HepG2 (cell line): ENCODE results near the gene SLC19A3. TPM values are rescaled to one million over a fixed set of nuclear protein-coding genes. Genes with fewer than 3 reads are reported as not detected.
A peak's percentile ranks its signal among the peaks of the same experiment; 100 is the strongest.

Experiments used
- CEBPG ChIP-seq: IDR thresholded peaks from 2 replicates; pipeline ENCODE4 v1.6.1; 2016
- FOXP1 ChIP-seq, 2 experiments: fragments of 450-650 bp in 1 of 2; IDR thresholded peaks; 2 replicates each; pipeline ENCODE4 v1.6.1; 2017 to 2018; ENCODE audit warnings: antibody characterized with exemption in 1 of 2
- MIER3 ChIP-seq: IDR thresholded peaks from 2 replicates; pipeline ENCODE4 v1.6.1; 2016; ENCODE audit warnings: missing compliant biosample characterization, borderline replicate concordance
- YEATS2 ChIP-seq: sonication (generic); formaldehyde crosslinking; IDR thresholded peaks from 2 replicates; pipeline ENCODE4 v1.4.0; 2020; ENCODE audit warnings: missing genetic modification reagents, borderline replicate concordance
- ZBTB3 ChIP-seq: sonication (generic); formaldehyde crosslinking; IDR thresholded peaks from 2 replicates; pipeline ENCODE4 v1.4.0; 2020; ENCODE audit warnings: low read depth, mild to moderate bottlenecking, moderate library complexity, missing genetic modification reagents, borderline replicate concordance
- ZNF138 ChIP-seq: sonication (generic); formaldehyde crosslinking; IDR thresholded peaks from 2 replicates; pipeline ENCODE4 v1.5.0; 2020; ENCODE audit warnings: mild to moderate bottlenecking, low read depth, missing genetic modification reagents
- ZNF292 ChIP-seq: sonication (generic); formaldehyde crosslinking; IDR thresholded peaks from 2 replicates; pipeline ENCODE4 v1.8.1; 2022; ENCODE audit warnings: mild to moderate bottlenecking, low read depth, missing genetic modification reagents, borderline replicate concordance
- ZNF382 ChIP-seq: sonication (generic); formaldehyde crosslinking; IDR thresholded peaks from 2 replicates; pipeline ENCODE4 v1.5.0; 2020; ENCODE audit warnings: missing genetic modification reagents, mild to moderate bottlenecking, borderline replicate concordance
- polyA plus RNA-seq, 8 experiments: library from polyadenylated mRNA; depleted of rRNA in 3 of 8; stranded (reverse) in 7 of 8; unstranded in 1 of 8; fragments of >200 nt; fragmentation: Illumina TruSeq in 4 of 8; extraction: Trizol in 4 of 8; gene quantifications; 2 replicates each; pipeline versions ENCODE4 v1.2.1 to v1.2.3, GENCODE V29; 2011 to 2016; ENCODE audit warnings: low read depth in 4 of 8, missing spikeins in 1 of 8, mixed read lengths in 1 of 8; ENCODE audit not compliant: insufficient read depth in 1 of 8
- total RNA-seq, 5 experiments: library from RNA; depleted of rRNA; stranded (reverse); fragments of >200 nt; fragmentation: Illumina TruSeq; extraction: Trizol; gene quantifications; 2 replicates each; pipeline ENCODE4 v1.2.3, GENCODE V29; 2016; ENCODE audit warnings: low read depth in 1 of 5
- TF ChIP-seq, protein P1 (sequence below): IDR thresholded peaks from 2 replicates; pipeline ENCODE4 v1.6.1; 2016; ENCODE audit warnings: low read depth
- TF ChIP-seq, protein P2 (sequence below): sonication (generic); formaldehyde crosslinking; IDR thresholded peaks from 2 replicates; pipeline ENCODE4 v1.5.1; 2020; ENCODE audit warnings: mild to moderate bottlenecking, missing genetic modification reagents, moderate library complexity
- TF ChIP-seq, protein P3 (sequence below): sonication (generic); formaldehyde crosslinking; IDR thresholded peaks from 2 replicates; pipeline ENCODE4 v1.8.1; 2023; ENCODE audit warnings: mild to moderate bottlenecking, moderate library complexity, missing genetic modification reagents
- TF ChIP-seq, protein P4 (sequence below): sonication (generic); formaldehyde crosslinking; IDR thresholded peaks from 2 replicates; pipeline ENCODE4 v1.4.0; 2020; ENCODE audit warnings: missing genetic modification reagents, mild to moderate bottlenecking, borderline replicate concordance
- TF ChIP-seq, protein P5 (sequence below): sonication (generic); formaldehyde crosslinking; conservative IDR thresholded peaks from 2 replicates; pipeline ENCODE4 v1.8.1; 2023; ENCODE audit warnings: missing genetic modification reagents

Gene SLC19A3
- total and polyA plus RNA-seq, 2 of the 13 experiments (the other 11 are each of a cell fraction or from before 2014, with no cell fraction given), result 2.3 to 5.2 TPM

DNA sequence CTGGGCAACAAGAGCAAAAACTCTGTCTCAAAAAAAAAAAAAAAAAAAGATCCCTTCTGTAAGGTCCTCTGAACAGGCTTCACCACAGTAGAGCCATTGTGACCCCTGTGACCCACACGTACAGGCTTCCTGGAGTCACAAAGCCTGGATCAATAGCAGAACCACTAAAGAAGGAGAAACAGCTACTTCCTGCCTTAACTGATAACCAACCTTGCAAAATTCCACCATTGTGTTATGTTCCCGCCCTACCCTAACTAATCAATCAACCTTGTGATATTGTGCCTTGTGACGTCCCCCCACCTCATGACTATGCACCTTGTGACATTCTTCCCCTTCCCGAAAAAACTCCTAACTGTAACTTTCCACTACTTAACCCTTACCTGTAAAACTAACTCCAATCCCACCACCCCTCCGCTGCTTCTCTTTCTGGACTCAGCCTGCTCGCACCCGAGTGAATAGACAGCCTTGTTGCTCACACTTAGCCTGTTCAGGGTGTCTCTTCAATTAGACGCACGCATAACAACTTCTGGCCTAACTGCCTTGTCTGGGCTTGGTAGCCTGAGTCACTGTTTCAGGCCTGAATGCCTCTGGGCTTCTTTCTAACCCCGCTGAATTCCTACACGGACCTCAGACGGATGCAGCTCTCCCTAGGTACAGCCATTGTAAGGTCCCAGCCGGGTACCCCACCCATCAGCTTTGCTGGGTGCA, 41.7 kb upstream of the SLC19A3 start (continued):
- TF ChIP-seq ZNF382, result no peak
- TF ChIP-seq, protein P1, sequence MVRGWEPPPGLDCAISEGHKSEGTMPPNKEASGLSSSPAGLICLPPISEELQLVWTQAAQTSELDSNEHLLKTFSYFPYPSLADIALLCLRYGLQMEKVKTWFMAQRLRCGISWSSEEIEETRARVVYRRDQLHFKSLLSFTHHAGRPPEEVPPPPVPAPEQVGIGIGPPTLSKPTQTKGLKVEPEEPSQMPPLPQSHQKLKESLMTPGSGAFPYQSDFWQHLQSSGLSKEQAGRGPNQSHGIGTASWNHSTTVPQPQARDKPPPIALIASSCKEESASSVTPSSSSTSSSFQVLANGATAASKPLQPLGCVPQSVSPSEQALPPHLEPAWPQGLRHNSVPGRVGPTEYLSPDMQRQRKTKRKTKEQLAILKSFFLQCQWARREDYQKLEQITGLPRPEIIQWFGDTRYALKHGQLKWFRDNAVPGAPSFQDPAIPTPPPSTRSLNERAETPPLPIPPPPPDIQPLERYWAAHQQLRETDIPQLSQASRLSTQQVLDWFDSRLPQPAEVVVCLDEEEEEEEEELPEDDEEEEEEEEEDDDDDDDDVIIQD (CRISPR knock-in tag), result 0 out of 2 replicates have a peak, but pooled peaks have one; percentile 8
- no peak for TF ChIP-seq FOXP1 (IDR thresholded peaks at IDR 0.05)
- TF ChIP-seq FOXP1 (CRISPR knock-in tag; IDR thresholded peaks at IDR 0.05), result peak; percentile 48; the same call in 1 of the 2 replicates
- 0 out of 2 replicates have a peak, but pooled peaks have one; percentile 49 for TF ChIP-seq ZBTB3 (CRISPR knock-in tag)
- TF ChIP-seq, protein P2, sequence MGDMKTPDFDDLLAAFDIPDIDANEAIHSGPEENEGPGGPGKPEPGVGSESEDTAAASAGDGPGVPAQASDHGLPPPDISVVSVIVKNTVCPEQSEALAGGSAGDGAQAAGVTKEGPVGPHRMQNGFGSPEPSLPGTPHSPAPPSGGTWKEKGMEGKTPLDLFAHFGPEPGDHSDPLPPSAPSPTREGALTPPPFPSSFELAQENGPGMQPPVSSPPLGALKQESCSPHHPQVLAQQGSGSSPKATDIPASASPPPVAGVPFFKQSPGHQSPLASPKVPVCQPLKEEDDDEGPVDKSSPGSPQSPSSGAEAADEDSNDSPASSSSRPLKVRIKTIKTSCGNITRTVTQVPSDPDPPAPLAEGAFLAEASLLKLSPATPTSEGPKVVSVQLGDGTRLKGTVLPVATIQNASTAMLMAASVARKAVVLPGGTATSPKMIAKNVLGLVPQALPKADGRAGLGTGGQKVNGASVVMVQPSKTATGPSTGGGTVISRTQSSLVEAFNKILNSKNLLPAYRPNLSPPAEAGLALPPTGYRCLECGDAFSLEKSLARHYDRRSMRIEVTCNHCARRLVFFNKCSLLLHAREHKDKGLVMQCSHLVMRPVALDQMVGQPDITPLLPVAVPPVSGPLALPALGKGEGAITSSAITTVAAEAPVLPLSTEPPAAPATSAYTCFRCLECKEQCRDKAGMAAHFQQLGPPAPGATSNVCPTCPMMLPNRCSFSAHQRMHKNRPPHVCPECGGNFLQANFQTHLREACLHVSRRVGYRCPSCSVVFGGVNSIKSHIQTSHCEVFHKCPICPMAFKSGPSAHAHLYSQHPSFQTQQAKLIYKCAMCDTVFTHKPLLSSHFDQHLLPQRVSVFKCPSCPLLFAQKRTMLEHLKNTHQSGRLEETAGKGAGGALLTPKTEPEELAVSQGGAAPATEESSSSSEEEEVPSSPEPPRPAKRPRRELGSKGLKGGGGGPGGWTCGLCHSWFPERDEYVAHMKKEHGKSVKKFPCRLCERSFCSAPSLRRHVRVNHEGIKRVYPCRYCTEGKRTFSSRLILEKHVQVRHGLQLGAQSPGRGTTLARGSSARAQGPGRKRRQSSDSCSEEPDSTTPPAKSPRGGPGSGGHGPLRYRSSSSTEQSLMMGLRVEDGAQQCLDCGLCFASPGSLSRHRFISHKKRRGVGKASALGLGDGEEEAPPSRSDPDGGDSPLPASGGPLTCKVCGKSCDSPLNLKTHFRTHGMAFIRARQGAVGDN, result peak; percentile 57
- TF ChIP-seq, protein P3, sequence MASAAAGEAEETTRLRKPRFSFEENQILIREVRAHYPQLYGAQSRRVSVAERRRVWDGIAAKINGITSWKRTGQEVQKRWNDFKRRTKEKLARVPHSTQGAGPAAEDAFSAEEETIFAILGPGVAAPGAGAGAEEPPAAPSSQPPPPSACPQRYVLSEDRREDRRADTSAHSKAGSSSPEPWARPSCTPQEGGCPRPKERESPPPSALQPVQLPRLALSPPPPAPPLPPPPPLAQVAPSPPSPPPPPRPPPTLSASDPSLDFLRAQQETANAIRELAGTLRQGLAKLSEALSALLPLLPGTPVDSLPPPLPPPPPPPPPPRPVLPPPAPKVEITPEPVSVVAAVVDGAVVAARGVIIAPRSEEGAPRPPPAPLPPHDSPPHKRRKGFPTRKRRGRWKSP (CRISPR knock-in tag), result no peak
- 0 out of 2 replicates have a peak, but pooled peaks have one; percentile 32 for TF ChIP-seq ZNF292 (CRISPR knock-in tag)
- TF ChIP-seq YEATS2 (CRISPR knock-in tag), result peak; percentile 42; the same call in 1 of the 2 replicates
- TF ChIP-seq CEBPG (CRISPR knock-in tag), result peak; percentile 77
- no peak for TF ChIP-seq ZNF138 (CRISPR knock-in tag)
- 0 out of 2 replicates have a peak, but pooled peaks have one; percentile 24 for TF ChIP-seq MIER3
- TF ChIP-seq, protein P4, sequence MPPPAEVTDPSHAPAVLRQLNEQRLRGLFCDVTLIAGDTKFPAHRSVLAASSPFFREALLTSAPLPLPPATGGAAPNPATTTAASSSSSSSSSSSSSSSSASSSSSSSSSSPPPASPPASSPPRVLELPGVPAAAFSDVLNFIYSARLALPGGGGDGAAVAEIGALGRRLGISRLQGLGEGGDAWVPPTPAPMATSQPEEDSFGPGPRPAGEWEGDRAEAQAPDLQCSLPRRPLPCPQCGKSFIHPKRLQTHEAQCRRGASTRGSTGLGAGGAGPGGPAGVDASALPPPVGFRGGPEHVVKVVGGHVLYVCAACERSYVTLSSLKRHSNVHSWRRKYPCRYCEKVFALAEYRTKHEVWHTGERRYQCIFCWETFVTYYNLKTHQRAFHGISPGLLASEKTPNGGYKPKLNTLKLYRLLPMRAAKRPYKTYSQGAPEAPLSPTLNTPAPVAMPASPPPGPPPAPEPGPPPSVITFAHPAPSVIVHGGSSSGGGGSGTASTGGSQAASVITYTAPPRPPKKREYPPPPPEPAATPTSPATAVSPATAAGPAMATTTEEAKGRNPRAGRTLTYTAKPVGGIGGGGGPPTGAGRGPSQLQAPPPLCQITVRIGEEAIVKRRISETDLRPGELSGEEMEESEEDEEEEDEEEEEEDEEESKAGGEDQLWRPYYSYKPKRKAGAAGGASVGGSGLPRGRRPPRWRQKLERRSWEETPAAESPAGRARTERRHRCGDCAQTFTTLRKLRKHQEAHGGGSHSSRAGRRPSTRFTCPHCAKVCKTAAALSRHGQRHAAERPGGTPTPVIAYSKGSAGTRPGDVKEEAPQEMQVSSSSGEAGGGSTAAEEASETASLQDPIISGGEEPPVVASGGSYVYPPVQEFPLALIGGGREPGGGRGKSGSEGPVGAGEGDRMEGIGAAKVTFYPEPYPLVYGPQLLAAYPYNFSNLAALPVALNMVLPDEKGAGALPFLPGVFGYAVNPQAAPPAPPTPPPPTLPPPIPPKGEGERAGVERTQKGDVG (CRISPR knock-in tag), result peak; percentile 38; the same call in 1 of the 2 replicates
- TF ChIP-seq, protein P5, sequence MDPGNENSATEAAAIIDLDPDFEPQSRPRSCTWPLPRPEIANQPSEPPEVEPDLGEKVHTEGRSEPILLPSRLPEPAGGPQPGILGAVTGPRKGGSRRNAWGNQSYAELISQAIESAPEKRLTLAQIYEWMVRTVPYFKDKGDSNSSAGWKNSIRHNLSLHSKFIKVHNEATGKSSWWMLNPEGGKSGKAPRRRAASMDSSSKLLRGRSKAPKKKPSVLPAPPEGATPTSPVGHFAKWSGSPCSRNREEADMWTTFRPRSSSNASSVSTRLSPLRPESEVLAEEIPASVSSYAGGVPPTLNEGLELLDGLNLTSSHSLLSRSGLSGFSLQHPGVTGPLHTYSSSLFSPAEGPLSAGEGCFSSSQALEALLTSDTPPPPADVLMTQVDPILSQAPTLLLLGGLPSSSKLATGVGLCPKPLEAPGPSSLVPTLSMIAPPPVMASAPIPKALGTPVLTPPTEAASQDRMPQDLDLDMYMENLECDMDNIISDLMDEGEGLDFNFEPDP, result no peak
